Measurements from ENCODE around the gene CCSER1. TPM values are rescaled to one million over a fixed set of nuclear protein-coding genes. Genes with fewer than 3 reads are reported as not detected.

CCSER1 gene
- total and polyA plus RNA-seq, 2 of the 8 experiments (the other 6 are each of a cell fraction or from before 2014, with no cell fraction given): 0.26 to 0.84 TPM

- no peak overlapping the region for H2BK20ac ChIP-seq (ENCODE audit: low read length)
- CTCF ChIA-PET (ENCODE audit: partially characterized antibody): interaction anchor here (0.6 to 1.1 kb wide), 2 partner anchors 16 to 112 kb away, joined by 3 to 4 read pairs; no protein-coding TSS in a partner anchor
These were observed 713.6 kb downstream of the CCSER1 start for GRCh38 chr4:90840828-90841227.

More at GRCh38 chr4:90840828-90841227, 713.6 kb downstream of the CCSER1 start:
- H2AK5ac ChIP-seq (ENCODE audit: low read depth, low read length): no peak overlapping the region
- H4K91ac ChIP-seq (replicated peaks; ENCODE audit: insufficient read length, low read length): no peak overlapping the region
- H4K20me1 ChIP-seq (replicated peaks in 1 of 2; ENCODE audit: control insufficient read depth in 1 of 2, insufficient read depth in 2 of 2, low read length in 2 of 2): no peaks in the 10 kb centered on the region
- no peaks in the 10 kb centered on the region for H3K23me2 ChIP-seq (ENCODE audit: low read depth, low read length)
- DNase-seq (ENCODE audit: low read depth in 1 of 2, low spot score in 2 of 2): no peak
- H2BK12ac ChIP-seq (ENCODE audit: low read depth, low read length): no peak overlapping the region
- H2BK15ac ChIP-seq (ENCODE audit: low read length): no peak overlapping the region
- H3K27me3 ChIP-seq (replicated peaks in 1 of 4; ENCODE audit: control insufficient read depth in 3 of 4, extremely low read depth in 1 of 4, insufficient read depth in 3 of 4, low read length in 3 of 4): no peaks in the 10 kb centered on the region
- H3K79me1 ChIP-seq (ENCODE audit: low read depth, low read length): no peaks in the 10 kb centered on the region
- H3K4me3 ChIP-seq (ENCODE audit: extremely low read depth in 1 of 4, insufficient read depth in 2 of 4, low read depth in 3 of 4, low read length in 4 of 4): no peak overlapping the region
- H3K4me2 ChIP-seq (ENCODE audit: insufficient read depth in 1 of 2, low read depth in 2 of 2, low read length in 2 of 2): no peak overlapping the region
- no peak overlapping the region for H3K27ac ChIP-seq (ENCODE audit: low read depth, low read length)
- POLR2A ChIA-PET (ENCODE audit: partially characterized antibody): no interaction called here
- no peak overlapping the region for H3K9ac ChIP-seq (replicated peaks in 1 of 4; ENCODE audit: extremely low read depth in 1 of 4, low read depth in 3 of 4, low read length in 3 of 4)
- H3K23ac ChIP-seq (ENCODE audit: insufficient read length): no peak overlapping the region
- no peak overlapping the region for H2BK120ac ChIP-seq (replicated peaks; ENCODE audit: low read depth, low read length)
- H3K36me3 ChIP-seq (ENCODE audit: control insufficient read depth in 2 of 4, insufficient read depth in 4 of 4, low read length in 3 of 4): no peaks in the 10 kb centered on the region
- TF ChIP-seq CBX5 (IDR thresholded peaks at IDR 0.05; ENCODE audit: low read depth, low read length): no peak
- no peak for TF ChIP-seq ATF2 (IDR thresholded peaks at IDR 0.05; ENCODE audit: low read length)
- no peak for TF ChIP-seq BRCA1 (IDR thresholded peaks at IDR 0.05; ENCODE audit: low read depth, low read length)
- TF ChIP-seq TBP (IDR thresholded peaks at IDR 0.05; ENCODE audit: low read depth, low read length): no peak
- TF ChIP-seq TAF7 (optimal IDR thresholded peaks at IDR 0.05; ENCODE audit: borderline replicate concordance, low read depth, low read length): no peak
- H3K9me3 ChIP-seq (ENCODE audit: insufficient read depth in 2 of 2, low read depth in 1 of 2, low read length in 1 of 2): no peaks in the 10 kb centered on the region; a peak in 1 of 4 replicates
- no peak overlapping the region for H2AFZ ChIP-seq (ENCODE audit: low read length)
- no peak overlapping the region for H2BK5ac ChIP-seq (ENCODE audit: low read depth, low read length)
- H3K14ac ChIP-seq (ENCODE audit: insufficient read length): no peak overlapping the region
- H3K4ac ChIP-seq (replicated peaks; ENCODE audit: insufficient read length, low read depth, low read length): no peak overlapping the region
- FAIRE-seq: no peak
- H4K8ac ChIP-seq (ENCODE audit: extremely low read depth, insufficient read depth, low read length): no peak overlapping the region
- H3K4me1 ChIP-seq (replicated peaks in 1 of 4; ENCODE audit: control insufficient read depth in 3 of 4, insufficient read depth in 4 of 4, low read length in 3 of 4): no peaks in the 10 kb centered on the region
- H3K56ac ChIP-seq (replicated peaks; ENCODE audit: insufficient read length, low read depth, low read length): no peak overlapping the region
- no peaks in the 10 kb centered on the region for H3K79me2 ChIP-seq (ENCODE audit: control insufficient read depth in 1 of 2, insufficient read depth in 2 of 2, low read length in 2 of 2)
- H3K18ac ChIP-seq (ENCODE audit: extremely low read depth, low read length): no peak overlapping the region
- no peak overlapping the region for H4K5ac ChIP-seq (ENCODE audit: insufficient read length, low read depth, low read length)
